Measurements from ENCODE around the gene SLC13A3.

GRCh38 chr20:46530640-46531039 lies 120.6 kb downstream of the SLC13A3 start:
- TF ChIP-seq CTCF (IDR thresholded peaks at IDR 0.05; ENCODE audit: low read depth, low read length, missing input control) (no peak), TAF1 (conservative IDR thresholded peaks at IDR 0.05) (no peak), FOXA1 (IDR thresholded peaks at IDR 0.05) (no peak), YY1 (IDR thresholded peaks at IDR 0.05) (no peak), EGR1 (IDR thresholded peaks at IDR 0.05; ENCODE audit: low read depth in 2 of 2) (no peak), ZBTB33 (IDR thresholded peaks at IDR 0.05) (no peak), GABPA (IDR thresholded peaks at IDR 0.05 in 1 of 2, conservative IDR thresholded peaks at IDR 0.05 in 1 of 2) (no peak), RAD21 (IDR thresholded peaks at IDR 0.05) (no peak), RXRA (IDR thresholded peaks at IDR 0.05) (no peak), JUND (IDR thresholded peaks at IDR 0.05) (no peak)
- TF ChIP-seq, protein P1, sequence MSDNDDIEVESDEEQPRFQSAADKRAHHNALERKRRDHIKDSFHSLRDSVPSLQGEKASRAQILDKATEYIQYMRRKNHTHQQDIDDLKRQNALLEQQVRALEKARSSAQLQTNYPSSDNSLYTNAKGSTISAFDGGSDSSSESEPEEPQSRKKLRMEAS (IDR thresholded peaks at IDR 0.05): no peak
- TF ChIP-seq, protein P2, sequence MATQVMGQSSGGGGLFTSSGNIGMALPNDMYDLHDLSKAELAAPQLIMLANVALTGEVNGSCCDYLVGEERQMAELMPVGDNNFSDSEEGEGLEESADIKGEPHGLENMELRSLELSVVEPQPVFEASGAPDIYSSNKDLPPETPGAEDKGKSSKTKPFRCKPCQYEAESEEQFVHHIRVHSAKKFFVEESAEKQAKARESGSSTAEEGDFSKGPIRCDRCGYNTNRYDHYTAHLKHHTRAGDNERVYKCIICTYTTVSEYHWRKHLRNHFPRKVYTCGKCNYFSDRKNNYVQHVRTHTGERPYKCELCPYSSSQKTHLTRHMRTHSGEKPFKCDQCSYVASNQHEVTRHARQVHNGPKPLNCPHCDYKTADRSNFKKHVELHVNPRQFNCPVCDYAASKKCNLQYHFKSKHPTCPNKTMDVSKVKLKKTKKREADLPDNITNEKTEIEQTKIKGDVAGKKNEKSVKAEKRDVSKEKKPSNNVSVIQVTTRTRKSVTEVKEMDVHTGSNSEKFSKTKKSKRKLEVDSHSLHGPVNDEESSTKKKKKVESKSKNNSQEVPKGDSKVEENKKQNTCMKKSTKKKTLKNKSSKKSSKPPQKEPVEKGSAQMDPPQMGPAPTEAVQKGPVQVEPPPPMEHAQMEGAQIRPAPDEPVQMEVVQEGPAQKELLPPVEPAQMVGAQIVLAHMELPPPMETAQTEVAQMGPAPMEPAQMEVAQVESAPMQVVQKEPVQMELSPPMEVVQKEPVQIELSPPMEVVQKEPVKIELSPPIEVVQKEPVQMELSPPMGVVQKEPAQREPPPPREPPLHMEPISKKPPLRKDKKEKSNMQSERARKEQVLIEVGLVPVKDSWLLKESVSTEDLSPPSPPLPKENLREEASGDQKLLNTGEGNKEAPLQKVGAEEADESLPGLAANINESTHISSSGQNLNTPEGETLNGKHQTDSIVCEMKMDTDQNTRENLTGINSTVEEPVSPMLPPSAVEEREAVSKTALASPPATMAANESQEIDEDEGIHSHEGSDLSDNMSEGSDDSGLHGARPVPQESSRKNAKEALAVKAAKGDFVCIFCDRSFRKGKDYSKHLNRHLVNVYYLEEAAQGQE (IDR thresholded peaks at IDR 0.05): no peak

Measured in liver (tissue), 3 donors.